ENCODE measurements around the gene SOCS6.
A peak's percentile ranks its signal among the peaks of the same experiment; 100 is the strongest.

The SOCS6 gene, protein sequence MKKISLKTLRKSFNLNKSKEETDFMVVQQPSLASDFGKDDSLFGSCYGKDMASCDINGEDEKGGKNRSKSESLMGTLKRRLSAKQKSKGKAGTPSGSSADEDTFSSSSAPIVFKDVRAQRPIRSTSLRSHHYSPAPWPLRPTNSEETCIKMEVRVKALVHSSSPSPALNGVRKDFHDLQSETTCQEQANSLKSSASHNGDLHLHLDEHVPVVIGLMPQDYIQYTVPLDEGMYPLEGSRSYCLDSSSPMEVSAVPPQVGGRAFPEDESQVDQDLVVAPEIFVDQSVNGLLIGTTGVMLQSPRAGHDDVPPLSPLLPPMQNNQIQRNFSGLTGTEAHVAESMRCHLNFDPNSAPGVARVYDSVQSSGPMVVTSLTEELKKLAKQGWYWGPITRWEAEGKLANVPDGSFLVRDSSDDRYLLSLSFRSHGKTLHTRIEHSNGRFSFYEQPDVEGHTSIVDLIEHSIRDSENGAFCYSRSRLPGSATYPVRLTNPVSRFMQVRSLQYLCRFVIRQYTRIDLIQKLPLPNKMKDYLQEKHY

DNA sequence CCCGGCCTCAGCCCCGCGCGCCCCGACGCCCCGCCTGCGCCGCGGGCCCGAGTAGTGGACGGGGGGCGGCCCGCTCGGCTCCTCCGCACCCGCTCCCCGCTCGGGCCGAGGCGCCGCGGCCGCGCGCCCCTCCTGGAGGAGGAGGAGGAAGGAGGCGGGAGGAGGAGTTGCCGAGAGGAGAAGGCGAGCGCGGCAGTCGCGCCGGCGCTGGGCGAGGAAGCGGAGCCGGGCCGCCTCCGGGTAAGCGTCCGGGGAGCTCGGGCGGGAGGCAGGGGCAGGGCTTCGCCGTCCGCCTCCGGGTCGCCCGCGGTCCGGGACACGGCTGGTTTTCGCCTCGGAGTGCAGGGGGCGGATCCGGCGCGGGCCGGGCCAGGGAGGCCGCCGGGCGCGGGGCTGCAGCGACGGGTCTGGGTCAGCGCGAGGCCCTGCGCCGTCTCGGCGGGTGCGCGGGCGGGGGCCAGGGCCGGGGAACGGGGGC is at the start of gene SOCS6:
SOCS6 (plus strand) TSS at position 195 of the 478 bp plus-strand sequence. CDS start 35,624 bp downstream, outside the sequence.
- H3K4me2 ChIP-seq (ENCODE audit: low read depth, low read length): peak within 1 kb of the TSS; percentile 92
- H4K20me1 ChIP-seq (ENCODE audit: insufficient read depth, low read length): peaks cover 3% of the 10 kb centered on the region; the same call in 1 of the 2 replicates
- H3K9me2 ChIP-seq (replicated peaks; ENCODE audit: insufficient read depth, low read length): no peaks in the 10 kb centered on the region
- DNase-seq: peak; percentile 72
- H3K9ac ChIP-seq (ENCODE audit: low read length): peak within 1 kb of the TSS; percentile 62; the same call in 1 of the 2 replicates
- no peaks in the 10 kb centered on the region for H3K36me3 ChIP-seq (replicated peaks; ENCODE audit: insufficient read depth, low read length)
- no peaks in the 10 kb centered on the region for H3F3A ChIP-seq (ENCODE audit: insufficient read depth, low read length)
- peaks cover 17% of the 10 kb centered on the region for H3K4me1 ChIP-seq (ENCODE audit: low read length)
- TF ChIP-seq, protein P1, sequence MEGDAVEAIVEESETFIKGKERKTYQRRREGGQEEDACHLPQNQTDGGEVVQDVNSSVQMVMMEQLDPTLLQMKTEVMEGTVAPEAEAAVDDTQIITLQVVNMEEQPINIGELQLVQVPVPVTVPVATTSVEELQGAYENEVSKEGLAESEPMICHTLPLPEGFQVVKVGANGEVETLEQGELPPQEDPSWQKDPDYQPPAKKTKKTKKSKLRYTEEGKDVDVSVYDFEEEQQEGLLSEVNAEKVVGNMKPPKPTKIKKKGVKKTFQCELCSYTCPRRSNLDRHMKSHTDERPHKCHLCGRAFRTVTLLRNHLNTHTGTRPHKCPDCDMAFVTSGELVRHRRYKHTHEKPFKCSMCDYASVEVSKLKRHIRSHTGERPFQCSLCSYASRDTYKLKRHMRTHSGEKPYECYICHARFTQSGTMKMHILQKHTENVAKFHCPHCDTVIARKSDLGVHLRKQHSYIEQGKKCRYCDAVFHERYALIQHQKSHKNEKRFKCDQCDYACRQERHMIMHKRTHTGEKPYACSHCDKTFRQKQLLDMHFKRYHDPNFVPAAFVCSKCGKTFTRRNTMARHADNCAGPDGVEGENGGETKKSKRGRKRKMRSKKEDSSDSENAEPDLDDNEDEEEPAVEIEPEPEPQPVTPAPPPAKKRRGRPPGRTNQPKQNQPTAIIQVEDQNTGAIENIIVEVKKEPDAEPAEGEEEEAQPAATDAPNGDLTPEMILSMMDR (IDR thresholded peaks at IDR 0.05; ENCODE audit: low read length): no peak
- TF ChIP-seq EZH2 (optimal IDR thresholded peaks at IDR 0.05; ENCODE audit: low read depth, low read length) (no peak), EZH2phosphoT487 (IDR thresholded peaks at IDR 0.05; ENCODE audit: low read length) (no peak)
- H3K9me3 ChIP-seq (replicated peaks; ENCODE audit: insufficient read depth, low read length): no peaks in the 10 kb centered on the region
- H3K27ac ChIP-seq (ENCODE audit: low read length): no peak within 1 kb of the TSS; the same call in 1 of the 2 replicates
- H3K79me2 ChIP-seq (ENCODE audit: low read length): peaks cover 43% of the 10 kb centered on the region
- H3K27me3 ChIP-seq (replicated peaks; ENCODE audit: insufficient read depth, low read length): no peaks in the 10 kb centered on the region
- H2AFZ ChIP-seq (ENCODE audit: low read length): peak within 1 kb of the TSS; percentile 83
- peak within 1 kb of the TSS; percentile 78 for H3K4me3 ChIP-seq (ENCODE audit: low read length)

DNA sequence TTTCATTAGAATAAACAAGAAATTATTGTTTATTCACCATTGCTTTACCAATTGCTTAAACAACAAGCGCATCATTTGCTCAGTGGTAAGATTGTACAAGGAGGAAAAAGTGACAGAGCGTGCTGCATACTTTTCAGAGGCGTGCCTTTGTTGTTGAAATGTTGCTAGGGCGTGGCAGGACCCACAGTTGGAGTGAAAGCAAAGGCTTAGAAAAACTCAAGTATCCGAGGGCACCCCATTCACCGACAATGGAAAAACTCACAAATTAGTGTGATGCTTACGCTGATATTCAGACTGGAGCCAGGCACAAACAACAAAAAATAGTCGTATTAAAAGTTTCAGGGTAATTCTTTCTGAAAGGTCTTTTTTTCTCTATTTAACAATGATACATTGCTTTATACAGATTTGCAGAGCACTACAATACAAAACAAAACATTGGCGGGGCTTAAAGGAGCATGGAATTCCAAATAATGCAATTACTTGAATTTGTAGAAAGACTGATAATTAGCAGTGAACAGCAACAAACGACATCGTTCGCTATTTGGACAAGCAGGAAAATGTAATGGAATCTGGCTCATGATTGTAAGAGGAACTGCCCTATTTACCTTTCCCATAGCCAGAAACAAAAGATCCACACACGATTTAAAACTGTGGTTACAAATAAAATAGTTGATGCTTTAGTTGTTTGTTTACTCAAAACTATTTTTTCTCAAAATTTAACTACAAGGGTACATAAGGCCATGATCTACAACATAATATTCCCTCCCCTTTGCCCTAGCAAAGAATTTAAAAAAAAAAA is 45.5 kb upstream of the SOCS6 start:
- no peak overlapping the region for H3K9ac ChIP-seq (ENCODE audit: low read length)
- TF ChIP-seq, protein P1 (IDR thresholded peaks at IDR 0.05; ENCODE audit: low read length): no peak
- no peak for TF ChIP-seq EZH2phosphoT487 (IDR thresholded peaks at IDR 0.05; ENCODE audit: low read length)
- TF ChIP-seq EZH2 (optimal IDR thresholded peaks at IDR 0.05; ENCODE audit: low read depth, low read length): no peak
- H3K9me3 ChIP-seq (replicated peaks; ENCODE audit: insufficient read depth, low read length): no peaks in the 10 kb centered on the region
- no peak overlapping the region for H2AFZ ChIP-seq (ENCODE audit: low read length)
- H3K4me1 ChIP-seq (ENCODE audit: low read length): no peaks in the 10 kb centered on the region
- H3K27me3 ChIP-seq (replicated peaks; ENCODE audit: insufficient read depth, low read length): no peaks in the 10 kb centered on the region
- no peaks in the 10 kb centered on the region for H3F3A ChIP-seq (ENCODE audit: insufficient read depth, low read length)
- DNase-seq: no peak
- no peaks in the 10 kb centered on the region for H4K20me1 ChIP-seq (ENCODE audit: insufficient read depth, low read length)
- H3K27ac ChIP-seq (ENCODE audit: low read length): no peak overlapping the region
- H3K4me2 ChIP-seq (ENCODE audit: low read depth, low read length): no peak overlapping the region
- no peaks in the 10 kb centered on the region for H3K9me2 ChIP-seq (replicated peaks; ENCODE audit: insufficient read depth, low read length)
- H3K79me2 ChIP-seq (ENCODE audit: low read length): no peaks in the 10 kb centered on the region
- H3K36me3 ChIP-seq (replicated peaks; ENCODE audit: insufficient read depth, low read length): no peaks in the 10 kb centered on the region
- no peak overlapping the region for H3K4me3 ChIP-seq (ENCODE audit: low read length)

DNA sequence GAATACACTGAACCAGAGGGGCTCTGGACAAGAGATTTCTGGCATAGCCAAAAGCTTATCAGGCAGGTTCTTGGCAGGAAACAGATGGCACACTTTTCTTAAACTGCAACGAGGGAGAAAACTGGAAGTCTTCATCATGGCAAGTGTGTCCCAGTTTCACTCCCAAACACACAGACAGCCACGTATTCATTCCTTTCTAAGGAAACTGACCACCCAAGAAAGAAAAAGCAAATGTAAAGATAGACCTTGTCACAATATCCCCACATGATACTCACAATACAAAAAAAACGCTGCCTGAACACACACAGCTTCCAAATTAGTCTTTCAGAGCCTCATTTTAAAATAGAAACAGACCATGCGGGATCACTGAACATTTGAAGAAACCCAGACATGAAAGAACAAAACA is 42.8 kb upstream of the SOCS6 start:
- H3K36me3 ChIP-seq (replicated peaks; ENCODE audit: insufficient read depth, low read length): no peaks in the 10 kb centered on the region
- H3K27ac ChIP-seq (ENCODE audit: low read length): no peak overlapping the region
- no peaks in the 10 kb centered on the region for H3K9me2 ChIP-seq (replicated peaks; ENCODE audit: insufficient read depth, low read length)
- H3K79me2 ChIP-seq (ENCODE audit: low read length): no peaks in the 10 kb centered on the region
- no peaks in the 10 kb centered on the region for H3K9me3 ChIP-seq (replicated peaks; ENCODE audit: insufficient read depth, low read length)
- H3F3A ChIP-seq (ENCODE audit: insufficient read depth, low read length): no peaks in the 10 kb centered on the region
- H4K20me1 ChIP-seq (ENCODE audit: insufficient read depth, low read length): no peaks in the 10 kb centered on the region
- H3K27me3 ChIP-seq (replicated peaks; ENCODE audit: insufficient read depth, low read length): no peaks in the 10 kb centered on the region
- H3K4me1 ChIP-seq (ENCODE audit: low read length): no peaks in the 10 kb centered on the region
- no peak for DNase-seq
- H2AFZ ChIP-seq (ENCODE audit: low read length): no peak overlapping the region
- no peak overlapping the region for H3K4me2 ChIP-seq (ENCODE audit: low read depth, low read length)
- no peak overlapping the region for H3K4me3 ChIP-seq (ENCODE audit: low read length)
- TF ChIP-seq, protein P1 (IDR thresholded peaks at IDR 0.05; ENCODE audit: low read length): no peak
- H3K9ac ChIP-seq (ENCODE audit: low read length): no peak overlapping the region
